SK-N-SH (cell line): ENCODE results near the gene WDR35. TPM values are rescaled to one million over a fixed set of nuclear protein-coding genes. Genes with fewer than 3 reads are reported as not detected.

Source experiments
- CTCF ChIA-PET: fragments of 300-600, 350-600 bp; formaldehyde crosslinking; extraction: SDS; loops from one replicate; lab custom pipeline; 2021; lab: Yijun Ruan, JAX
- POLR2A ChIA-PET: fragments of 350-600 bp; sonication (Branson Sonifier 250); formaldehyde crosslinking; extraction: SDS; loops from one replicate; lab custom pipeline; 2020; ENCODE audit warnings: antibody characterized with exemption, inconsistent platforms; lab: Yijun Ruan, JAX
- DNase-seq: peaks from one replicate; pipeline ENCODE4 v3.0.0; 2012
- H2AFZ ChIP-seq: fragments of 200-600 bp; sonication (generic); 2 replicates; pipeline ENCODE4 v1.8.1; 2016; ENCODE audit warnings: antibody characterized with exemption, mild to moderate bottlenecking, low read depth
- H3F3A ChIP-seq: fragments of 200-600 bp; sonication (generic); replicated peaks from 2 replicates; pipeline ENCODE3; 2016; ENCODE audit warnings: antibody characterized with exemption, mild to moderate bottlenecking; ENCODE audit not compliant: insufficient read depth
- H3K27ac ChIP-seq, 2 experiments: fragments of 200-500 bp in 1 of 2; fragments of 200-600 bp in 1 of 2; sonication (Bioruptor generic) in 1 of 2; sonication (generic), shearing (Covaris generic) in 1 of 2; 2 replicates each; pipeline versions ENCODE4 v1.5.1 to v1.6.1; 2014 to 2016; ENCODE audit warnings: low read depth in 2 of 2, inconsistent platforms in 1 of 2, low read length in 1 of 2, mild to moderate bottlenecking in 1 of 2, mixed read lengths in 1 of 2
- H3K27me3 ChIP-seq: fragments of 200-600 bp; sonication (generic), shearing (Covaris generic); 2 replicates; pipeline ENCODE4 v1.6.1; 2016; ENCODE audit warnings: mixed run types; ENCODE audit not compliant: insufficient read depth
- H3K36me3 ChIP-seq, 2 experiments: fragments of 200-500 bp in 1 of 2; fragments of 200-600 bp in 1 of 2; sonication (Bioruptor generic) in 1 of 2; sonication (generic) in 1 of 2; replicated peaks in 1 of 2; 2 replicates each; pipeline versions ENCODE3 to v1.5.1; 2014 to 2016; ENCODE audit warnings: low read length in 1 of 2, mild to moderate bottlenecking in 1 of 2; ENCODE audit not compliant: insufficient read depth in 2 of 2, control insufficient read depth in 1 of 2
- H3K4me1 ChIP-seq, 2 experiments: fragments of 200-500 bp in 1 of 2; fragments of 200-600 bp in 1 of 2; sonication (Bioruptor generic) in 1 of 2; sonication (generic), shearing (Covaris generic) in 1 of 2; 2 replicates each; pipeline versions ENCODE4 v1.5.1 to v1.6.1; 2014 to 2016; ENCODE audit warnings: low read depth in 1 of 2, low read length in 1 of 2, mixed run types in 1 of 2; ENCODE audit not compliant: insufficient read depth in 2 of 2, control insufficient read depth in 1 of 2
- H3K4me2 ChIP-seq: fragments of 200-600 bp; sonication (generic), shearing (Covaris generic); 2 replicates; pipeline ENCODE4 v1.6.1; 2017; ENCODE audit warnings: mixed run types
- H3K4me3 ChIP-seq, 2 experiments: fragments of 200-500 bp in 1 of 2; fragments of 200-600 bp in 1 of 2; sonication (Bioruptor generic) in 1 of 2; sonication (generic), shearing (Covaris generic) in 1 of 2; 2 replicates each; pipeline versions ENCODE4 v1.5.1 to v1.8.1; 2014 to 2016; ENCODE audit warnings: low read depth in 2 of 2, inconsistent platforms in 1 of 2, low read length in 1 of 2, mild to moderate bottlenecking in 1 of 2, mixed read lengths in 1 of 2, moderate library complexity in 1 of 2
- H3K79me2 ChIP-seq: fragments of 200-600 bp; sonication (generic); 2 replicates; pipeline ENCODE4 v1.8.1; 2017; ENCODE audit warnings: mild to moderate bottlenecking; ENCODE audit not compliant: insufficient read depth
- H3K9ac ChIP-seq: fragments of 200-600 bp; sonication (generic); 2 replicates; pipeline ENCODE4 v1.6.1; 2017; ENCODE audit warnings: mixed run types
- H3K9me2 ChIP-seq: fragments of 200-600 bp; sonication (generic); 2 replicates; pipeline ENCODE4 v1.6.1; 2017; ENCODE audit warnings: mixed run types
- H3K9me3 ChIP-seq: fragments of 200-600 bp; sonication (generic); 2 replicates; pipeline ENCODE4 v1.6.1; 2017; ENCODE audit warnings: mixed run types, mild to moderate bottlenecking, moderate library complexity
- H4K20me1 ChIP-seq: fragments of 200-600 bp; sonication (generic); 2 replicates; pipeline ENCODE4 v1.6.1; 2017; ENCODE audit warnings: mild to moderate bottlenecking, mixed run types; ENCODE audit not compliant: insufficient read depth
- CHD2 ChIP-seq: fragments of 150-350 bp; IDR thresholded peaks from 2 replicates; pipeline ENCODE4 v1.6.1; 2018; ENCODE audit warnings: low read length; ENCODE audit not compliant: partially characterized antibody
- FOXJ3 ChIP-seq: sonication (generic); formaldehyde crosslinking; IDR thresholded peaks from 2 replicates; pipeline ENCODE4 v1.5.1; 2020; ENCODE audit warnings: mild to moderate bottlenecking, missing genetic modification reagents
- FOXM1 ChIP-seq: IDR thresholded peaks from 2 replicates; pipeline ENCODE4 v1.4.0; 2012; ENCODE audit warnings: low read depth, mild to moderate bottlenecking
- GABPA ChIP-seq: IDR thresholded peaks from 2 replicates; pipeline ENCODE4 v1.4.0; 2012; ENCODE audit warnings: low read depth, mild to moderate bottlenecking
- GATA2 ChIP-seq: sonication (generic); formaldehyde crosslinking; IDR thresholded peaks from 2 replicates; pipeline ENCODE4 v1.5.0; 2020; ENCODE audit warnings: mild to moderate bottlenecking, missing genetic modification reagents
- JUND ChIP-seq: IDR thresholded peaks from 2 replicates; pipeline ENCODE4 v1.4.0; 2012
- MXI1 ChIP-seq: IDR thresholded peaks from 2 replicates; pipeline ENCODE4 v1.6.1; 2012; ENCODE audit warnings: mild to moderate bottlenecking, low read depth, low read length, improper control_type of control experiment
- NFIC ChIP-seq: IDR thresholded peaks from 2 replicates; pipeline ENCODE4 v1.4.0; 2012; ENCODE audit warnings: borderline replicate concordance
- NRF1 ChIP-seq: IDR thresholded peaks from 2 replicates; pipeline ENCODE4 v1.6.1; 2012; ENCODE audit warnings: low read depth, mild to moderate bottlenecking, low read length
- POLR2AphosphoS5 ChIP-seq: IDR thresholded peaks from 2 replicates; pipeline ENCODE4 v1.6.1; 2012; ENCODE audit warnings: low read depth, low read length
- RAD21 ChIP-seq: IDR thresholded peaks from 2 replicates; pipeline ENCODE4 v1.6.1; 2012; ENCODE audit warnings: mild to moderate bottlenecking, low read length
- RCOR1 ChIP-seq: fragments of 150-350 bp; IDR thresholded peaks from 2 replicates; pipeline ENCODE4 v1.6.1; 2017; ENCODE audit warnings: antibody characterized with exemption, low read length
- SIN3A ChIP-seq: IDR thresholded peaks from 2 replicates; pipeline ENCODE4 v1.6.1; 2012; ENCODE audit warnings: low read depth, mild to moderate bottlenecking, low read length, moderate library complexity, borderline replicate concordance
- SMC3 ChIP-seq: IDR thresholded peaks from 2 replicates; pipeline ENCODE4 v1.6.1; 2012; ENCODE audit warnings: low read depth, low read length, improper control_type of control experiment
- TCF12 ChIP-seq: IDR thresholded peaks from 2 replicates; pipeline ENCODE4 v1.4.0; 2012
- TEAD4 ChIP-seq: IDR thresholded peaks from 2 replicates; pipeline ENCODE4 v1.4.0; 2012; ENCODE audit warnings: mild to moderate bottlenecking, borderline replicate concordance; ENCODE audit not compliant: insufficient read depth
- YY1 ChIP-seq: IDR thresholded peaks from 2 replicates; pipeline ENCODE4 v1.4.0; 2012; ENCODE audit warnings: low read depth, mild to moderate bottlenecking
- WGBS: methylation state at CpG from one replicate; pipeline ENCODE4 v1.1.6; 2017; ENCODE audit warnings: low lambda C conversion rate; 5-methylcytosine and 5-hydroxymethylcytosine counted together
- polyA plus RNA-seq, 3 experiments: library from polyadenylated mRNA; depleted of rRNA; stranded (reverse); fragments of >200 nt; gene quantifications; 2 replicates each; pipeline ENCODE4 v1.2.3, GENCODE V29; 2012
- TF ChIP-seq, protein P1 (sequence below): IDR thresholded peaks from 2 replicates; pipeline ENCODE4 v1.4.0; 2012; ENCODE audit warnings: low read depth
- TF ChIP-seq, protein P2 (sequence below): fragments of 200-600 bp; sonication (generic); IDR thresholded peaks from 2 replicates; pipeline ENCODE4 v1.6.1; 2017; ENCODE audit warnings: antibody characterized with exemption, mild to moderate bottlenecking, moderate library complexity
- TF ChIP-seq, protein P3 (sequence below): IDR thresholded peaks from 2 replicates; pipeline ENCODE4 v1.4.0; 2012; ENCODE audit warnings: low read depth, borderline replicate concordance

WDR35 gene
- polyA plus RNA-seq, 1 of the 3 experiments (the other 2 are of a cell fraction), result 8.6 TPM

GRCh38 chr2:20012282-20013125, 22.6 kb upstream of the WDR35 start, which contains the start of gene MATN3 (continued):
- TF ChIP-seq, protein P1, sequence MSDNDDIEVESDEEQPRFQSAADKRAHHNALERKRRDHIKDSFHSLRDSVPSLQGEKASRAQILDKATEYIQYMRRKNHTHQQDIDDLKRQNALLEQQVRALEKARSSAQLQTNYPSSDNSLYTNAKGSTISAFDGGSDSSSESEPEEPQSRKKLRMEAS, result peak; percentile 9; the same call in 1 of the 2 replicates
- TF ChIP-seq TEAD4 (0 out of 2 replicates have a peak, but pooled peaks have one; percentile 8), SIN3A (no peak)

- TF ChIP-seq JUND (no peak), RCOR1 (no peak), FOXM1 (no peak), MXI1 (no peak), YY1 (no peak), TEAD4 (no peak), GATA2 (CRISPR knock-in tag) (no peak), CHD2 (no peak), SMC3 (no peak), TCF12 (no peak), NRF1 (no peak), GABPA (no peak), RAD21 (no peak), NFIC (no peak), POLR2AphosphoS5 (no peak), FOXJ3 (CRISPR knock-in tag) (no peak)
- TF ChIP-seq, protein P1, result no peak
- TF ChIP-seq, protein P2, sequence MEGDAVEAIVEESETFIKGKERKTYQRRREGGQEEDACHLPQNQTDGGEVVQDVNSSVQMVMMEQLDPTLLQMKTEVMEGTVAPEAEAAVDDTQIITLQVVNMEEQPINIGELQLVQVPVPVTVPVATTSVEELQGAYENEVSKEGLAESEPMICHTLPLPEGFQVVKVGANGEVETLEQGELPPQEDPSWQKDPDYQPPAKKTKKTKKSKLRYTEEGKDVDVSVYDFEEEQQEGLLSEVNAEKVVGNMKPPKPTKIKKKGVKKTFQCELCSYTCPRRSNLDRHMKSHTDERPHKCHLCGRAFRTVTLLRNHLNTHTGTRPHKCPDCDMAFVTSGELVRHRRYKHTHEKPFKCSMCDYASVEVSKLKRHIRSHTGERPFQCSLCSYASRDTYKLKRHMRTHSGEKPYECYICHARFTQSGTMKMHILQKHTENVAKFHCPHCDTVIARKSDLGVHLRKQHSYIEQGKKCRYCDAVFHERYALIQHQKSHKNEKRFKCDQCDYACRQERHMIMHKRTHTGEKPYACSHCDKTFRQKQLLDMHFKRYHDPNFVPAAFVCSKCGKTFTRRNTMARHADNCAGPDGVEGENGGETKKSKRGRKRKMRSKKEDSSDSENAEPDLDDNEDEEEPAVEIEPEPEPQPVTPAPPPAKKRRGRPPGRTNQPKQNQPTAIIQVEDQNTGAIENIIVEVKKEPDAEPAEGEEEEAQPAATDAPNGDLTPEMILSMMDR, result no peak
- TF ChIP-seq, protein P3, sequence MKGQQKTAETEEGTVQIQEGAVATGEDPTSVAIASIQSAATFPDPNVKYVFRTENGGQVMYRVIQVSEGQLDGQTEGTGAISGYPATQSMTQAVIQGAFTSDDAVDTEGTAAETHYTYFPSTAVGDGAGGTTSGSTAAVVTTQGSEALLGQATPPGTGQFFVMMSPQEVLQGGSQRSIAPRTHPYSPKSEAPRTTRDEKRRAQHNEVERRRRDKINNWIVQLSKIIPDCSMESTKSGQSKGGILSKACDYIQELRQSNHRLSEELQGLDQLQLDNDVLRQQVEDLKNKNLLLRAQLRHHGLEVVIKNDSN, result no peak
- DNase-seq, result peak; percentile 76
- WGBS, result 53% methylated on average over 4 of the region's 4 CpGs
- Histone ChIP-seq H3K27me3 (no peaks in the 10 kb centered on the region), H4K20me1 (no peaks in the 10 kb centered on the region), H3K4me1 (peaks cover 0 to 16% of the 10 kb centered on the region in 2 experiments; a peak in 2 of 4 replicates), H3K4me3 (peak overlapping the region; percentile 52 to 61), H3K36me3 (no peaks in the 10 kb centered on the region), H3K9ac (peak overlapping the region; percentile 57; the same call in 1 of the 2 replicates), H3K9me2 (no peaks in the 10 kb centered on the region), H3F3A (peaks cover 4% of the 10 kb centered on the region), H2AFZ (peak overlapping the region; percentile 95), H3K4me2 (peak overlapping the region; percentile 75), H3K9me3 (no peaks in the 10 kb centered on the region), H3K79me2 (no peaks in the 10 kb centered on the region), H3K27ac (no peak overlapping the region)
- CTCF ChIA-PET, result interaction anchor here (1.0 to 9.7 kb wide), 12 partner anchors 18 to 410 kb away, joined by 3 to 233 read pairs (median 4); no protein-coding TSS in a partner anchor
- POLR2A ChIA-PET, result interaction anchor here (1.3 to 1.4 kb wide), 2 partner anchors 40 to 111 kb away, joined by 3 to 4 read pairs; partner anchors contain the start of genes LAPTM4A and TTC32
These were observed 22.1 kb upstream of the WDR35 start for GRCh38 chr2:20012032-20012281.
